Keratinocyte (primary cell): ENCODE measurements around the gene C3orf33. TPM values are rescaled to one million over a fixed set of nuclear protein-coding genes. Genes with fewer than 3 reads are reported as not detected.

Experiments
- DNase-seq: peaks from one replicate; pipeline ENCODE4 v3.0.0-alpha.2; 2011; ENCODE audit warnings: low read depth, missing footprints, low spot score
- FAIRE-seq: peaks from 2 replicates; lab custom pipeline; 2011; peaks lifted over from hg19 to GRCh38; lab: Jason Lieb, UNC
- H2AFZ ChIP-seq: 2 replicates; pipeline ENCODE4 v1.6.0; 2012; ENCODE audit warnings: low read length, control low read depth, inconsistent platforms; ENCODE audit not compliant: control insufficient read depth
- H3K27ac ChIP-seq: 2 replicates; pipeline ENCODE4 v1.5.1; 2011; ENCODE audit warnings: low read length; ENCODE audit not compliant: control insufficient read depth, insufficient read depth
- H3K27me3 ChIP-seq: 3 replicates; pipeline ENCODE4 v1.6.0; 2011; ENCODE audit warnings: low read length; ENCODE audit not compliant: control insufficient read depth, insufficient read depth; ENCODE audit errors: extremely low read depth
- H3K36me3 ChIP-seq, 2 experiments: 2 replicates in 1 of 2; 3 replicates in 1 of 2; pipeline ENCODE4 v1.5.1; 2011; ENCODE audit warnings: low read length in 2 of 2, mild to moderate bottlenecking in 1 of 2; ENCODE audit not compliant: control insufficient read depth in 2 of 2, insufficient read depth in 2 of 2; ENCODE audit errors: extremely low read depth in 1 of 2
- H3K4me1 ChIP-seq: 3 replicates; pipeline ENCODE4 v1.5.1; 2011; ENCODE audit warnings: low read length; ENCODE audit not compliant: control insufficient read depth, insufficient read depth; ENCODE audit errors: extremely low read depth
- H3K4me2 ChIP-seq: 3 replicates; pipeline ENCODE4 v1.6.0; 2011; ENCODE audit warnings: low read depth, low read length; ENCODE audit not compliant: control insufficient read depth, insufficient read depth; ENCODE audit errors: extremely low read depth
- H3K4me3 ChIP-seq, 3 experiments: fragments of 200-600 bp in 1 of 3; sonication (generic) in 1 of 3; 2 replicates in 2 of 3; 3 replicates in 1 of 3; pipeline ENCODE4 v1.5.1; 2011 to 2016; ENCODE audit warnings: low read length in 3 of 3, mild to moderate bottlenecking in 3 of 3, control low read depth in 2 of 3, inconsistent platforms in 1 of 3, low read depth in 1 of 3, mixed read lengths in 1 of 3, mixed run types in 1 of 3, moderate library complexity in 1 of 3; ENCODE audit not compliant: control insufficient read depth in 2 of 3, insufficient read depth in 2 of 3; ENCODE audit errors: extremely low read depth in 1 of 3
- H3K79me2 ChIP-seq: 2 replicates; pipeline ENCODE4 v1.6.0; 2012; ENCODE audit warnings: low read length; ENCODE audit not compliant: control insufficient read depth, insufficient read depth
- H3K9ac ChIP-seq: 3 replicates; pipeline ENCODE4 v1.6.0; 2011; ENCODE audit warnings: low read length; ENCODE audit not compliant: control insufficient read depth, insufficient read depth; ENCODE audit errors: extremely low read depth
- H3K9me1 ChIP-seq: 3 replicates; pipeline ENCODE4 v1.6.0; 2011; ENCODE audit warnings: low read length; ENCODE audit not compliant: control insufficient read depth, insufficient read depth; ENCODE audit errors: extremely low read depth
- H3K9me3 ChIP-seq: 2 replicates; pipeline ENCODE4 v1.5.1; 2012; ENCODE audit warnings: low read depth, low read length; ENCODE audit not compliant: control insufficient read depth
- H4K20me1 ChIP-seq: 3 replicates; pipeline ENCODE4 v1.6.0; 2011; ENCODE audit warnings: low read length; ENCODE audit not compliant: control insufficient read depth, insufficient read depth; ENCODE audit errors: extremely low read depth
- EZH2 ChIP-seq: IDR thresholded peaks from one replicate; pipeline ENCODE4 v1.6.1; 2012; ENCODE audit warnings: inconsistent platforms, mild to moderate bottlenecking, low read length, moderate library complexity
- dilution Hi-C: fragments of 300-500 bp; cut with MboI; formaldehyde crosslinking; loops from one replicate; pipeline ENCODE4 v1.7.0; 2020; ENCODE audit warnings: low sequenced_read_pairs; ENCODE audit not compliant: extremely low pct_ligation_motif_present
- polyA plus RNA-seq, 5 experiments: library from polyadenylated mRNA; depleted of rRNA in 3 of 5; stranded (reverse) in 3 of 5; stranded (forward) in 1 of 5; unstranded in 1 of 5; fragments of >200 nt; gene quantifications; 1 replicate in 1 of 5; 2 replicates in 3 of 5; 3 replicates in 1 of 5; pipeline versions ENCODE4 v1.2.1 to v1.2.3, GENCODE V29; 2011 to 2012; ENCODE audit warnings: missing spikeins in 2 of 5, low read depth in 1 of 5, low replicate concordance in 1 of 5
- TF ChIP-seq, protein P1 (sequence below), 3 experiments: IDR thresholded peaks in 1 of 3; conservative IDR thresholded peaks in 1 of 3; optimal IDR thresholded peaks in 1 of 3; 2 replicates in 2 of 3; 3 replicates in 1 of 3; pipeline versions ENCODE3 to v1.5.1; 2011; ENCODE audit warnings: low read length in 3 of 3, mild to moderate bottlenecking in 3 of 3, moderate library complexity in 2 of 3, control low read depth in 1 of 3, inconsistent platforms in 1 of 3; ENCODE audit not compliant: insufficient read depth in 2 of 3; ENCODE audit errors: extremely low read depth in 1 of 3

C3orf33 gene
- polyA plus RNA-seq, 1 donor (not counting 4 experiments of a cell fraction or from before 2014, with no cell fraction given), result 2.9 TPM

DNA sequence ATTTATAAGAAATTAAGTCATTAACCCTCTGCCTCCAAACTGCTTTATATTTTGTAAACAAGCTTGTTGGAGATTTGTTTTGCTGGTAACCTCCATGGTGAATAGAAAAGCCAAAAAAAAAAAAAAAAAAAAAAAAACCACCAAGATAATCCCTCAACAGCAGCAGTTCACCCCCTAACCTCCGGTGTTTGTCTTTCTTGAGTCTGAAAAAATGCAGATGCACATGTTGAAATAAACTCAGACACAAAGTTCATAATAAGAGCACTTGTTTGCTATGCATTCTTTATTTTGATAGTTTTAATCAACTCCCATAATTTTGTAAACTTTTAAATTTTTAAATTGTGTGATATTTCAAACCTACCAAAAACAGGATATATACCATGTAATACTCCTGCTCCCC lies 59.4 kb downstream of the C3orf33 start:
- H3K4me1 ChIP-seq, result peaks cover 13% of the 10 kb centered on the region
- H4K20me1 ChIP-seq, result no peaks in the 10 kb centered on the region
- no peaks in the 10 kb centered on the region for H3K9me3 ChIP-seq
- H3K9me1 ChIP-seq, result no peaks in the 10 kb centered on the region
- H3K36me3 ChIP-seq, result no peaks in the 10 kb centered on the region
- dilution Hi-C loops, result no loop called here
- no peak overlapping the region for H3K4me2 ChIP-seq
- TF ChIP-seq EZH2, result no peak
- TF ChIP-seq, protein P1, sequence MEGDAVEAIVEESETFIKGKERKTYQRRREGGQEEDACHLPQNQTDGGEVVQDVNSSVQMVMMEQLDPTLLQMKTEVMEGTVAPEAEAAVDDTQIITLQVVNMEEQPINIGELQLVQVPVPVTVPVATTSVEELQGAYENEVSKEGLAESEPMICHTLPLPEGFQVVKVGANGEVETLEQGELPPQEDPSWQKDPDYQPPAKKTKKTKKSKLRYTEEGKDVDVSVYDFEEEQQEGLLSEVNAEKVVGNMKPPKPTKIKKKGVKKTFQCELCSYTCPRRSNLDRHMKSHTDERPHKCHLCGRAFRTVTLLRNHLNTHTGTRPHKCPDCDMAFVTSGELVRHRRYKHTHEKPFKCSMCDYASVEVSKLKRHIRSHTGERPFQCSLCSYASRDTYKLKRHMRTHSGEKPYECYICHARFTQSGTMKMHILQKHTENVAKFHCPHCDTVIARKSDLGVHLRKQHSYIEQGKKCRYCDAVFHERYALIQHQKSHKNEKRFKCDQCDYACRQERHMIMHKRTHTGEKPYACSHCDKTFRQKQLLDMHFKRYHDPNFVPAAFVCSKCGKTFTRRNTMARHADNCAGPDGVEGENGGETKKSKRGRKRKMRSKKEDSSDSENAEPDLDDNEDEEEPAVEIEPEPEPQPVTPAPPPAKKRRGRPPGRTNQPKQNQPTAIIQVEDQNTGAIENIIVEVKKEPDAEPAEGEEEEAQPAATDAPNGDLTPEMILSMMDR (optimal IDR thresholded peaks at IDR 0.05 in 1 of 3, IDR thresholded peaks at IDR 0.05 in 1 of 3, conservative IDR thresholded peaks at IDR 0.05 in 1 of 3; ENCODE audit: extremely low read depth in 1 of 3, insufficient read depth in 2 of 3, low read length in 3 of 3), result no peak
- no peak overlapping the region for H3K27ac ChIP-seq
- peaks cover 36% of the 10 kb centered on the region for H3K27me3 ChIP-seq
- no peak overlapping the region for H3K4me3 ChIP-seq
- no peak overlapping the region for H2AFZ ChIP-seq
- H3K9ac ChIP-seq, result no peak overlapping the region
- no peaks in the 10 kb centered on the region for H3K79me2 ChIP-seq
- DNase-seq (no peak), FAIRE-seq (no peak)

DNA sequence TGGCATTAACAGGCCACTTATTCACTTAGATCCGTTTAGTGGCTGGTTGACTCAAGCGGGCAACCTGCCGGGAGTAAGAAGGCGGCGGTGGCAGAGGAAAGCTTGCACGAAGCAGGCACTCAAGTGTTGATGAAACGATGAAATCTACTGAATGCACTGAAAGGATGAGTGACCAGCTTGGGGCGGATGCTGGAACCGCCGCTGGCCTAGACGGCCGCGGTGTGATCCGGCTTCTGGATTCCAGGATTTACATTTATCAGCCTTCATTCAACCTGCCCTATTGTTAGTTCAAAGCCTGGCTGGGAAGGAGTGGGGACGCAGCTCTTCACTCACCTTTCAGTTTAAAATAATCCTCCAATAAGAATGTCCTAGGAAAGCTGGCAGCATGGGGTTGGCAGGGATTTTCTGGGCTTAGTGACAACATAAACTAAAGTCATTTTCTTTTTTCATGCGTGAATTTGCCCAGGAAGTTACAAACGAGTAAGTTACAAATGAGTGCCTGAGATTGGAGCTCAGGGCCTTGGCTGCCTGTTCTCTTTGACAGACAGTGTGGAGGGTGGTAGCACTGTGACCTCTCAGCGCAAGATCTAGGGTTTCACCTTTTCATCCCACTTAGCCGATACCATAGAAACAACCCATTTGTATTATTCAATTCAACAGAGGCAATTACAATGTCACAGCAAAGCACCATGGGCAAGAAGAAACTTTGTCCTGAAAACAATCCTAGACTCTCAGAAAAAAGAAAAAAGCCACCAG lies 60.1 kb downstream of the C3orf33 start:
- Histone ChIP-seq H3K9me3 (no peaks in the 10 kb centered on the region), H3K36me3 (no peaks in the 10 kb centered on the region), H3K4me2 (peak overlapping the region; percentile 99), H2AFZ (no peak overlapping the region), H3K4me3 (peak overlapping the region in 1 of 3 experiments; percentile 30), H3K27ac (no peak overlapping the region), H3K79me2 (no peaks in the 10 kb centered on the region), H3K9ac (no peak overlapping the region), H3K27me3 (peaks cover 36% of the 10 kb centered on the region), H3K4me1 (peaks cover 13% of the 10 kb centered on the region), H3K9me1 (no peaks in the 10 kb centered on the region), H4K20me1 (no peaks in the 10 kb centered on the region)
- no peak for FAIRE-seq
- TF ChIP-seq, protein P1 (optimal IDR thresholded peaks at IDR 0.05 in 1 of 3, IDR thresholded peaks at IDR 0.05 in 1 of 3, conservative IDR thresholded peaks at IDR 0.05 in 1 of 3; ENCODE audit: extremely low read depth in 1 of 3, insufficient read depth in 2 of 3, low read length in 3 of 3), result no peak
- peak; percentile 22 for TF ChIP-seq EZH2
- DNase-seq, result no peak
- dilution Hi-C loops, result no loop called here
